HepG2 (cell line): Measurements from ENCODE around the gene OSBPL10. TPM values are rescaled to one million over a fixed set of nuclear protein-coding genes. Genes with fewer than 3 reads are reported as not detected.

ENCODE experiments used
- ATAC-seq: fragments of 200-7000 bp; cut with Tn5 transposase; 3 replicates; pipeline ENCODE4 v1.9.1; 2020; ENCODE audit warnings: mild to moderate bottlenecking, moderate library complexity
- BruUV-seq: library from RNA; stranded (reverse); fragments of 400-500 nt; replicated peaks from 2 replicates; lab custom pipeline; 2021; lab: Mats Ljungman, UMichigan
- CTCF ChIA-PET: fragments of 300-600 bp; formaldehyde crosslinking; extraction: SDS; loops from one replicate; lab custom pipeline; 2021; ENCODE audit warnings: low total read pairs, inconsistent platforms, low intra/inter-chr PET ratio; lab: Yijun Ruan, JAX
- POLR2A ChIA-PET: fragments of 350-600 bp; sonication (Branson Sonifier 250); formaldehyde crosslinking; loops from one replicate; lab custom pipeline; 2020; ENCODE audit warnings: antibody characterized with exemption, inconsistent platforms; lab: Yijun Ruan, JAX
- DNase-seq: peaks from one replicate; pipeline ENCODE4 v3.0.0-alpha.2; 2015; ENCODE audit warnings: low spot score
- FAIRE-seq: peaks from 3 replicates; lab custom pipeline; 2011; peaks lifted over from hg19 to GRCh38; lab: Jason Lieb, UNC
- H2AFZ ChIP-seq: one replicate; pipeline ENCODE4 v1.6.1; 2011; ENCODE audit warnings: low read length, inconsistent platforms
- H3K27ac ChIP-seq: fragments of 300-600 bp; 3 replicates; pipeline ENCODE4 v1.8.0; 2011; ENCODE audit warnings: mixed run types, mild to moderate bottlenecking, mixed read lengths, low read length, inconsistent platforms; ENCODE audit not compliant: insufficient read depth; ENCODE audit errors: extremely low read length
- H3K27me3 ChIP-seq, 2 experiments: fragments of 200-600 bp in 1 of 2; 2 replicates in 1 of 2; 3 replicates in 1 of 2; pipeline versions ENCODE4 v1.6.0 to v1.8.0; 2011; ENCODE audit warnings: low read length in 2 of 2, mild to moderate bottlenecking in 2 of 2, moderate library complexity in 2 of 2, inconsistent platforms in 1 of 2; ENCODE audit not compliant: insufficient read depth in 2 of 2, control insufficient read depth in 1 of 2
- H3K36me3 ChIP-seq, 2 experiments: fragments of 200-600 bp in 1 of 2; replicated peaks in 1 of 2; 2 replicates in 1 of 2; 3 replicates in 1 of 2; pipeline versions ENCODE4 v1.5.1 to v1.8.0; 2011; ENCODE audit warnings: low read length in 2 of 2, inconsistent platforms in 1 of 2; ENCODE audit not compliant: insufficient read depth in 2 of 2, control insufficient read depth in 1 of 2
- H3K4me1 ChIP-seq: 2 replicates; pipeline ENCODE4 v1.5.1; 2012; ENCODE audit warnings: low read length, inconsistent platforms; ENCODE audit not compliant: insufficient read depth
- H3K4me2 ChIP-seq: 2 replicates; pipeline ENCODE4 v1.6.0; 2011; ENCODE audit warnings: low read depth, low read length, inconsistent platforms
- H3K4me3 ChIP-seq, 3 experiments: fragments of 200-600 bp in 1 of 3; sonication (generic), shearing (Covaris generic) in 1 of 3; replicated peaks in 1 of 3; 2 replicates each; pipeline ENCODE4 v1.5.1; 2011 to 2016; ENCODE audit warnings: low read length in 3 of 3, inconsistent platforms in 2 of 3, low read depth in 2 of 3, mild to moderate bottlenecking in 2 of 3, control low read depth in 1 of 3, mixed read lengths in 1 of 3; ENCODE audit not compliant: insufficient read depth in 1 of 3
- H3K79me2 ChIP-seq: one replicate; pipeline ENCODE4 v1.6.1; 2011; ENCODE audit warnings: low read length, inconsistent platforms; ENCODE audit not compliant: insufficient read depth
- H3K9ac ChIP-seq: 2 replicates; pipeline ENCODE4 v1.6.0; 2011; ENCODE audit warnings: mild to moderate bottlenecking, low read depth, low read length, inconsistent platforms; ENCODE audit not compliant: insufficient read depth
- H3K9me3 ChIP-seq: 2 replicates; pipeline ENCODE4 v1.5.1; 2012; ENCODE audit warnings: mild to moderate bottlenecking, low read length
- H4K20me1 ChIP-seq: 2 replicates; pipeline ENCODE4 v1.6.0; 2011; ENCODE audit warnings: inconsistent platforms, mild to moderate bottlenecking, low read length, moderate library complexity; ENCODE audit not compliant: insufficient read depth
- ASH2L ChIP-seq: fragments of 300-600, 200-600 bp; sonication (generic); IDR thresholded peaks from 2 replicates; pipeline ENCODE4 v1.7.0; 2017; ENCODE audit warnings: low read depth, mild to moderate bottlenecking, moderate library complexity, mixed read lengths, low read length; ENCODE audit not compliant: insufficient read length
- FOXP1 ChIP-seq, 2 experiments: fragments of 450-650 bp in 1 of 2; IDR thresholded peaks; 2 replicates each; pipeline ENCODE4 v1.6.1; 2017 to 2018; ENCODE audit warnings: antibody characterized with exemption in 1 of 2
- GLI4 ChIP-seq: sonication (generic); formaldehyde crosslinking; IDR thresholded peaks from 2 replicates; pipeline ENCODE4 v1.5.1; 2020; ENCODE audit warnings: missing genetic modification reagents, mild to moderate bottlenecking, moderate library complexity, borderline replicate concordance
- HNRNPL ChIP-seq: fragments of 200-400 bp; formaldehyde crosslinking; IDR thresholded peaks from 2 replicates; pipeline ENCODE4 v1.6.1; 2017; ENCODE audit warnings: mild to moderate bottlenecking, low read depth, low read length
- MEF2D ChIP-seq: sonication (generic); formaldehyde crosslinking; IDR thresholded peaks from 2 replicates; pipeline ENCODE4 v1.5.1; 2020; ENCODE audit warnings: mild to moderate bottlenecking, missing genetic modification reagents
- NFE2L2 ChIP-seq: fragments of 150-350 bp; IDR thresholded peaks from 2 replicates; pipeline ENCODE4 v1.6.1; 2014; ENCODE audit warnings: low read length
- NFYB ChIP-seq: sonication (generic); formaldehyde crosslinking; IDR thresholded peaks from 2 replicates; pipeline ENCODE4 v1.4.0; 2020; ENCODE audit warnings: missing genetic modification reagents
- NR0B2 ChIP-seq: sonication (generic); formaldehyde crosslinking; IDR thresholded peaks from 2 replicates; pipeline ENCODE4 v1.4.0; 2020; ENCODE audit warnings: mild to moderate bottlenecking, missing genetic modification reagents
- YEATS2 ChIP-seq: sonication (generic); formaldehyde crosslinking; IDR thresholded peaks from 2 replicates; pipeline ENCODE4 v1.4.0; 2020; ENCODE audit warnings: missing genetic modification reagents, borderline replicate concordance
- ZBTB43 ChIP-seq: sonication (generic); formaldehyde crosslinking; conservative IDR thresholded peaks from 2 replicates; pipeline ENCODE4 v1.4.0; 2020; ENCODE audit warnings: missing genetic modification reagents
- ZNF674 ChIP-seq: sonication (generic); formaldehyde crosslinking; IDR thresholded peaks from 2 replicates; pipeline ENCODE4 v1.5.0; 2020; ENCODE audit warnings: low read depth, mild to moderate bottlenecking, missing genetic modification reagents
- WGBS: methylation state at CpG from one replicate; pipeline ENCODE4 v1.1.6; 2017; ENCODE audit warnings: low lambda C conversion rate; 5-methylcytosine and 5-hydroxymethylcytosine counted together
- in situ Hi-C: cut with HindIII; loops from 2 replicates; pipeline ENCODE4 v1.10.0; 2017; ENCODE audit warnings: low pct_unique_long_range_greater_than_20kb; ENCODE audit not compliant: extremely low pct_ligation_motif_present
- intact Hi-C: fragments of 100-400 bp; cut with micrococcal nuclease; formaldehyde crosslinking; loops from one replicate; pipeline ENCODE4 v1.10.0; 2022; ENCODE audit not compliant: unreplicated experiment
- polyA plus RNA-seq, 8 experiments: library from polyadenylated mRNA; depleted of rRNA in 3 of 8; stranded (reverse) in 7 of 8; unstranded in 1 of 8; fragments of >200 nt; fragmentation: Illumina TruSeq in 4 of 8; extraction: Trizol in 4 of 8; gene quantifications; 2 replicates each; pipeline versions ENCODE4 v1.2.1 to v1.2.3, GENCODE V29; 2011 to 2016; ENCODE audit warnings: low read depth in 4 of 8, missing spikeins in 1 of 8, mixed read lengths in 1 of 8; ENCODE audit not compliant: insufficient read depth in 1 of 8
- total RNA-seq, 5 experiments: library from RNA; depleted of rRNA; stranded (reverse); fragments of >200 nt; fragmentation: Illumina TruSeq; extraction: Trizol; gene quantifications; 2 replicates each; pipeline ENCODE4 v1.2.3, GENCODE V29; 2016; ENCODE audit warnings: low read depth in 1 of 5

OSBPL10 gene
- total and polyA plus RNA-seq, 2 of the 13 experiments (the other 11 are each of a cell fraction or from before 2014, with no cell fraction given): 10.3 to 28.6 TPM

DNA sequence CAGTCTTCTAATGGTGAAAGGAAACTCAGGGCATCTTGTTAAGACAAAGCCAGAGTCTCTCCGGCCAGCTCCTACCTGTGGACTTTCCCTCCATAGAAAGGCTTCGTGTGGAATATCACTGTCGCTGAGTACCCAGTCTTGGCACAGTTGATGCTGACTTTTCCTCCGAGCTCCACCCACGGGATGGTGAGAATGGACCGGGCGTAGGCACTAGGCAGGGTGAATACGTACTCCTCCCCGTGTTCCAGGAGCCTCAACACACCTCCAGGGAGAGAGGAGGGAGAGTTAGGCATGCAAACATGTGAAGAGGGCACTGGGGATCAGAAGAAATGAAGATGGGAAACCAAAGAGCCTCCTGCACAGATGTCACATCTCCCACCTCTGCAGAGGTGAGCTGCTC, 310.3 kb downstream of the OSBPL10 start:
- H3K79me2 ChIP-seq: no peaks in the 10 kb centered on the region
- intact Hi-C loops: no loop called here
- no peak overlapping the region for H3K4me2 ChIP-seq
- DNase-seq: no peak
- no peak overlapping the region for H3K4me3 ChIP-seq
- peaks cover 2% of the 10 kb centered on the region for H3K4me1 ChIP-seq
- WGBS: 95% methylated on average over 9 of the region's 9 CpGs
- H3K9me3 ChIP-seq: no peaks in the 10 kb centered on the region
- in situ Hi-C loops: no loop called here
- peaks cover 8 to 11% of the 10 kb centered on the region in 2 experiments; a peak in 3 of 5 replicates for H3K36me3 ChIP-seq
- FAIRE-seq: no peak
- H4K20me1 ChIP-seq: no peaks in the 10 kb centered on the region
- no peak overlapping the region for H2AFZ ChIP-seq
- ATAC-seq: no peak
- H3K27ac ChIP-seq: no peak overlapping the region
- no TSS peak for BruUV-seq
- no peaks in the 10 kb centered on the region for H3K27me3 ChIP-seq
- CTCF ChIA-PET: no interaction called here
- H3K9ac ChIP-seq: no peak overlapping the region
- TF ChIP-seq ASH2L: no peak
- no peak for TF ChIP-seq MEF2D
- no peak for TF ChIP-seq HNRNPL
- TF ChIP-seq FOXP1 (IDR thresholded peaks at IDR 0.05): no peak
- no peak for TF ChIP-seq FOXP1 (CRISPR knock-in tag; IDR thresholded peaks at IDR 0.05)
- TF ChIP-seq, all 625 proteins: peak for 0
- POLR2A ChIA-PET: no interaction called here

GRCh38 chr3:31670136-31670535, 310.9 kb downstream of the OSBPL10 start:
- WGBS: 100% methylated on average over 1 of the region's 1 CpG
- POLR2A ChIA-PET: no interaction called here
- intact Hi-C loops: no loop called here

More at GRCh38 chr3:31670136-31670535, 310.9 kb downstream of the OSBPL10 start:
- Histone ChIP-seq H3K4me1 (peaks cover 8% of the 10 kb centered on the region), H3K4me2 (no peak overlapping the region), H3K36me3 (peaks cover 8 to 12% of the 10 kb centered on the region in 2 experiments; a peak in 3 of 5 replicates), H3K9ac (no peak overlapping the region), H3K27me3 (no peaks in the 10 kb centered on the region), H3K27ac (no peak overlapping the region), H3K4me3 (no peak overlapping the region), H3K9me3 (no peaks in the 10 kb centered on the region), H2AFZ (no peak overlapping the region), H3K79me2 (no peaks in the 10 kb centered on the region), H4K20me1 (no peaks in the 10 kb centered on the region)
- FAIRE-seq: no peak
- CTCF ChIA-PET: no interaction called here
- no peak for ATAC-seq
- BruUV-seq: no TSS peak
- in situ Hi-C loops: no loop called here
- DNase-seq: no peak
- TF ChIP-seq ZBTB43 (CRISPR knock-in tag) (no peak), NFE2L2 (no peak), ZNF674 (CRISPR knock-in tag) (no peak), YEATS2 (CRISPR knock-in tag) (no peak), GLI4 (CRISPR knock-in tag) (no peak), NFYB (CRISPR knock-in tag) (no peak), NR0B2 (CRISPR knock-in tag) (no peak)
